CD4-positive, alpha-beta T cell treated with Interleukin-6 for 4 hours (primary cell): ENCODE results near the gene SLC22A4.
A peak's percentile ranks its signal among the peaks of the same experiment; 100 is the strongest.

Experiments
- DNase-seq: peaks from one replicate; pipeline ENCODE4 v3.0.0-alpha.2; 2020; ENCODE audit warnings: mixed read lengths

SLC22A4 gene

GRCh38 chr5:132293992-132294727 is at the start of gene SLC22A4:
SLC22A4 (plus strand) TSS chr5:132294394; CDS start chr5:132294617, 223 bp downstream.
- DNase-seq, result peak; percentile 72

GRCh38 chr5:132245593-132245992 is 48.6 kb upstream of the SLC22A4 start:
- no peak for DNase-seq

GRCh38 chr5:132246806-132247205 is 47.4 kb upstream of the SLC22A4 start:
- DNase-seq, result no peak

- DNase-seq, result no peak
Observed at GRCh38 chr5:132250547-132250946, 43.6 kb upstream of the SLC22A4 start.

- DNase-seq, result no peak
Observed at GRCh38 chr5:132251220-132251725, 42.9 kb upstream of the SLC22A4 start.

GRCh38 chr5:132253008-132253441 is 41.2 kb upstream of the SLC22A4 start:
- DNase-seq, result no peak

GRCh38 chr5:132253452-132254320 is 40.5 kb upstream of the SLC22A4 start:
- no peak for DNase-seq

- DNase-seq, result no peak
Observed at GRCh38 chr5:132254321-132254977, 39.7 kb upstream of the SLC22A4 start.

GRCh38 chr5:132256086-132256782 is 38.0 kb upstream of the SLC22A4 start:
- DNase-seq, result no peak

- no peak for DNase-seq
Observed at GRCh38 chr5:132256783-132257130, 37.4 kb upstream of the SLC22A4 start.

GRCh38 chr5:132257131-132258101 is 36.8 kb upstream of the SLC22A4 start, which contains the start of gene PDLIM4:
PDLIM4 (plus strand) TSS chr5:132257696; CDS start chr5:132257735, 39 bp downstream.
- no peak for DNase-seq

GRCh38 chr5:132258102-132259068 is 35.8 kb upstream of the SLC22A4 start:
- DNase-seq, result no peak

- DNase-seq, result no peak
Observed at GRCh38 chr5:132259069-132259851, 34.9 kb upstream of the SLC22A4 start.

- DNase-seq, result no peak
Observed at GRCh38 chr5:132260051-132260450, 34.1 kb upstream of the SLC22A4 start.

- no peak for DNase-seq
Observed at GRCh38 chr5:132260714-132261551, 33.3 kb upstream of the SLC22A4 start.

GRCh38 chr5:132261881-132262845 is 32.0 kb upstream of the SLC22A4 start:
- DNase-seq, result no peak
